Memory B cell (primary cell): ENCODE measurements around the gene MAGEB3.

Experiments
- ATAC-seq: fragments of 150-1000 bp; cut with Tn5 transposase; 2 replicates; pipeline ENCODE4 v1.10.0; 2021; ENCODE audit warnings: low read depth, mild to moderate bottlenecking, moderate library complexity
- DNase-seq, 2 donors: peaks; one replicate each; pipeline ENCODE4 v3.0.0; 2022; ENCODE audit warnings: low spot score in 2 of 2
- H3K27ac Mint-ChIP-seq: one replicate; pipeline ENCODE4 v1.8.0; 2022; ENCODE audit warnings: mild to moderate bottlenecking, moderate library complexity, mixed read lengths
- H3K27me3 Mint-ChIP-seq: one replicate; pipeline ENCODE4 v1.8.0; 2022; ENCODE audit warnings: mixed read lengths
- H3K36me3 Mint-ChIP-seq: one replicate; pipeline ENCODE4 v1.8.0; 2022; ENCODE audit warnings: mild to moderate bottlenecking, mixed read lengths
- H3K4me1 Mint-ChIP-seq: one replicate; pipeline ENCODE4 v1.8.0; 2022; ENCODE audit warnings: mixed read lengths
- H3K4me3 Mint-ChIP-seq: one replicate; pipeline ENCODE4 v1.8.0; 2022; ENCODE audit warnings: mild to moderate bottlenecking, moderate library complexity, mixed read lengths
- H3K9me3 Mint-ChIP-seq: one replicate; pipeline ENCODE4 v1.8.0; 2022; ENCODE audit warnings: mixed read lengths

MAGEB3 gene

DNA sequence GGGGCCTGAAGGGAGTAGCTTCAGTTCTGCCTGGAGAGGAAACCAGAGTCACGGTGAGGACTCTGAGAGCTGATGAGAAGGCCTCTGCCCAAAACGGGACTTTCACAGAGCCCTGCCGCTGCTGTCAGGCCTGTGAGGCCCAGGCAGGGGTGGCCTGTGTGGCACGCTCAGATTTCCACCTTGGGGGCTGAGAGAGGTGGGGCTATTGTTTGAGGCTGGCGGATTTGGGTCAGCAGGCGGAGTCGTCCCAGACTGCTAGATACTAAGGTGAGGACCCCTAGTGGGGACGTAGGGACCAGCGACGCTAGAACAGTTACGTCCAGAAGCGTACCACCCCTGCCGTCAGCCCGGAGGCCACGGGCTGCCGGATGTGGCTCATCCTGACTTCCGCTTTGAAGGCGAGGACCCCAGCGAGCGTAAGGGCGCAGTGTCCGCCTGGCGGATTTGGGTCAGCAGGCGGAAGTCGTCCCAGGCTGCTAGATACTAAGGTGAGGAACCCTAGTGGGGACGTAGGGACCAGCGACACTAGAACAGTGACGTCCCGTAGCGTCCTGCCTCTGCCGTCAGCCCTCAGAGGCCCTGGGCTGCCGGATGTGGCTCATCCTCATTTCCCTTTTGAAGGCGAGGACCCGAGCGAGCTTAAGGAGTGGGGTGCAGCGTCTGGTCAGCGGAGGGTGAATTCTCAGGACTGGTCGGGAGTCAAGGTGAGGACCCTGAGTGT lies 16.5 kb downstream of the MAGEB3 start, which contains the start of gene MAGEB1:
Gene MAGEB1 (plus strand): TSS at position 378 of the 721 bp plus-strand sequence. CDS start 3,348 bp downstream, outside the sequence.
- Mint-ChIP-seq H3K27me3 (no peaks in the 10 kb centered on the region), H3K36me3 (no peaks in the 10 kb centered on the region), H3K27ac (no peak within 1 kb of the TSS), H3K4me3 (no peak within 1 kb of the TSS), H3K4me1 (no peaks in the 10 kb centered on the region), H3K9me3 (no peaks in the 10 kb centered on the region)
- ATAC-seq: no peak
- DNase-seq: no peak

DNA sequence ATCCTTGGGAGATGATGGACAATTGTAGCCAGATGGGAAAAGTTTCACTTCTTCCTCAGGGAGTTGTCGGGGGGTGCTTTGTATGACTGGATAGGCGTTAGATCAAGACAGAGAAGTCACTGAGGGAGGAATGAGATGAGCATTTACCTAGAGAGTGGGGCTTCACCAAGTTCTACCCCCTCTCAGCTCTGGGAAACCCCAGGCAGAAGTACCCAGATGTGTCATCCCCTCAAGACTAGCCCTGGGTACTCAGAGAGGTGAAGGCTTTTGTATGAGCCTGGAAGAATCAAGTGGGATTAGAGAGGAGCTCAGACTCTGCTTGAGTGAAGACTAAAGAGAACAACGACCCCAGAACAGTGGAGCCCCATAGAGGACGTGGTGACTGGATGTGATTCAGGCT lies 18.4 kb downstream of the MAGEB3 start:
- no peak overlapping the region for H3K27ac Mint-ChIP-seq
- H3K36me3 Mint-ChIP-seq: no peaks in the 10 kb centered on the region
- no peak overlapping the region for H3K4me3 Mint-ChIP-seq
- H3K9me3 Mint-ChIP-seq: no peaks in the 10 kb centered on the region
- no peaks in the 10 kb centered on the region for H3K27me3 Mint-ChIP-seq
- DNase-seq: no peak
- ATAC-seq: no peak
- no peaks in the 10 kb centered on the region for H3K4me1 Mint-ChIP-seq

DNA sequence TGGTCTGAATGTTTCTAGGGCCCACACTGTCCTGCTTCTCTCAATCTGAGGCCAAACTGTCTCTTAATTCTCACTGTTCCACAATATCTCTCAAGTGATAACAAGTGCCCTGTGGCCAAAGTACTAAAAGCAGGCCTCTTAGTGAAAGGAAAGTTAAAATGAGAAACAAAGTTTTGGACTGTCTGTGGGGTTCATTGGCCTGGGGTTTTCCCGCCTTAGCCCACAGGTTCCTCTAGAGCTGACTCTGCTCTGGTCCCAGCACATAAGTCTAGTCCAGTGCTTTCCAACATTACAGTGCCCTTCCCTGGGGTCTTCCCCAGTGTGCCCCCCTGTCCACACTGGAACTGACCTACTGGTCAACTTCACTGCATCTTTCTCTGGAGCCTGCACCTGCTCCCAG lies 22.8 kb downstream of the MAGEB3 start:
- H3K27ac Mint-ChIP-seq: no peak overlapping the region
- H3K4me3 Mint-ChIP-seq: no peak overlapping the region
- H3K27me3 Mint-ChIP-seq: no peaks in the 10 kb centered on the region
- ATAC-seq (no peak), DNase-seq (no peak)
- no peaks in the 10 kb centered on the region for H3K4me1 Mint-ChIP-seq
- no peaks in the 10 kb centered on the region for H3K9me3 Mint-ChIP-seq
- no peaks in the 10 kb centered on the region for H3K36me3 Mint-ChIP-seq

DNA sequence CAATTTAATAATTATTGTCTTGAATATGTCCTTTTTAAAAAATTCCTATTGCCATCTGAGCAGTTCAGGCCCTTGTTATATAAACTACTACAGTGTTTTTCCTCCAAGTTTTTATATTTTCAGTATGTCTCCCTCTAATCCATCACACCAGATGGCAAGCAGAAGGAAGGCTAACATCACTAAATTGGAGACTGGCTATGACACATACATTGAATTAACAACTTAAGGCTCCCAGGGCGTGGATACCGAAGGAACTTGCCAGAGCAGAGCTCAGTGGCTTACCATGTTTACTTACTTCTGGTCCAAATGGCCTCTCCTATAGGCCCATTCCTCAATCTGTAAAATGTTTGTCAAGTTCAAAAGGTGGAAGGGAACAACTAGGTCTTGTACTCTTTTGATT lies 29.5 kb downstream of the MAGEB3 start:
- DNase-seq (no peak), ATAC-seq (no peak)
- H3K9me3 Mint-ChIP-seq: no peaks in the 10 kb centered on the region
- H3K4me1 Mint-ChIP-seq: no peaks in the 10 kb centered on the region
- H3K36me3 Mint-ChIP-seq: no peaks in the 10 kb centered on the region
- H3K27ac Mint-ChIP-seq: no peak overlapping the region
- no peaks in the 10 kb centered on the region for H3K27me3 Mint-ChIP-seq
- H3K4me3 Mint-ChIP-seq: no peak overlapping the region

DNA sequence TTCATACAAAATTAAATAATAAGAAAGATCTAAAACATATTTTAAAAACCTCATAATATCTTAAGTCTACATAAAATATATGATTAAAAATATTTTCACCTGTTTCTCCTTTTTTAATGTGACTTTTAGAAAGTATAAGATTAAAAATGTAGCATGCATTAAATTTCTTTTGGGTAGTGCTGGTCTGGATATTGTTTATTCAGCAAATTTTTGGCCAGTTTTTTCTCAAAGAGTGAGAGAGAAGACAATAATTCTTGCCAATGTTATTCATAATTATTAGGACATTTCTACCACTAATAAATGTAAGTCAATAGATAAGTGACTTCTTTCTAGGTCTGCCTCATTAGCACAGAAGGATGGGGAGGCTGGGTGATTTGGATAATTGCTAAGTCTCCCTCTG lies 30.6 kb downstream of the MAGEB3 start:
- H3K9me3 Mint-ChIP-seq: no peaks in the 10 kb centered on the region
- H3K36me3 Mint-ChIP-seq: no peaks in the 10 kb centered on the region
- ATAC-seq (no peak), DNase-seq (no peak)
- no peaks in the 10 kb centered on the region for H3K4me1 Mint-ChIP-seq
- peaks cover 2% of the 10 kb centered on the region for H3K27me3 Mint-ChIP-seq
- no peak overlapping the region for H3K27ac Mint-ChIP-seq
- no peak overlapping the region for H3K4me3 Mint-ChIP-seq

DNA sequence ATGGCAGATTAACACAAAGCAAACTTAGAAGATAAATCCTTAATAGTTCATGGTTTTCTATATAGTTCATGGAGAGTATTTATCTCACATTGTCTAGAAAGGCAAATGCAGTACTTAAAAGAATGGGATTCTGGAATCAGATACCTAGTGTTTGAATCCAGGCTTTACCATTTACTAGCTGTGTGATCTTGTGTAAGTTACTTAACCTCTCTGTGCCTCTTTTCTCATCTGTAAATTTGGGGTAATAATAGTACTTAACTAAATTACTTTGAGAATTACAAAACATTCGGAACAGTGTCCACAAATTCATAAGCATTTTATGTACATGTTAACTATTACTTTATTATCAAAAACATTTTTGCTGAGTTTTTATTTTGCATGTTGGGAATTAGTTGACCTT lies 32.3 kb downstream of the MAGEB3 start:
- ATAC-seq (no peak), DNase-seq (no peak)
- Mint-ChIP-seq H3K27me3 (peaks cover 2% of the 10 kb centered on the region), H3K4me3 (no peak overlapping the region), H3K9me3 (no peaks in the 10 kb centered on the region), H3K36me3 (no peaks in the 10 kb centered on the region), H3K4me1 (no peaks in the 10 kb centered on the region), H3K27ac (no peak overlapping the region)

DNA sequence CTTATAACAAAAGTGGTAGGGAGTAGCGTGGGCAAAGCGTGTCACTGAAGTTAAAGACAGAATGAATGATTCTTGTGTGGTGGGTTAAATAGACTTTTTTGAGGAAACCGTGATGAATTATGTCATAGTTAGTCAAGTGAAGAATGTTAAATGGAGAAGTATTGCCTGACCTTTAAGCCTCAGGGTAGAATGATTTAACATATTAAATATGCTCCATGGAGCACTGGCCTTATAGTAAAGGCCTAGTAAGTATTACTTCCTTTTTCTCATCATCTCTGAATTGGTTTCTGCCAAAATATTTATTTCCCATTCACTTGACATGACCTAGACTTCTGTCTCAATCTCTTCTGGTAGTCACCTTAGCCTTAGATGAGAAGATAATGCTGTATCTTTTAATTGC lies 40.2 kb downstream of the MAGEB3 start:
- DNase-seq: no peak
- Mint-ChIP-seq H3K4me1 (no peaks in the 10 kb centered on the region), H3K36me3 (no peaks in the 10 kb centered on the region), H3K27ac (no peak overlapping the region), H3K4me3 (no peak overlapping the region), H3K9me3 (peaks cover 2% of the 10 kb centered on the region), H3K27me3 (no peaks in the 10 kb centered on the region)
- no peak for ATAC-seq

DNA sequence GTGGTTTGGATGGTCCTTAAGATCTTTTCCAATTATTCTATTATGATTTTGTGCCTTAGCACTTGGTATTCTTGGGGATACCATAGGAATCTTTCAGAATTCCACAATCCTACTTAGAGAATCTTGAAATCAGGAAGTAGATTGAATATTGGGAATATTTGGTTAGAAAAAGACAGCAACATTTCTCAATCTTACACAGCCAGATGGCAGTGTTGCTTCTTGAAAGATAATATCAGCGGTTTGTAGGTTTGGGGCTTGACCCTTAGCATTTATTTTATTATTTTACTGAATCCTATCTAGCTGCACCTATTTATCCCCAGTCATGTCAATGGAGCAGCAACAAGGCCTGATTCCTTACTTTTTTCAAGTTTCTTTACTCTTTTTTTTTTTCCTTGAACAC lies 45.0 kb downstream of the MAGEB3 start:
- Mint-ChIP-seq H3K9me3 (no peaks in the 10 kb centered on the region), H3K4me1 (no peaks in the 10 kb centered on the region), H3K4me3 (no peak overlapping the region), H3K27me3 (no peaks in the 10 kb centered on the region), H3K27ac (no peak overlapping the region), H3K36me3 (no peaks in the 10 kb centered on the region)
- ATAC-seq (no peak), DNase-seq (no peak)

DNA sequence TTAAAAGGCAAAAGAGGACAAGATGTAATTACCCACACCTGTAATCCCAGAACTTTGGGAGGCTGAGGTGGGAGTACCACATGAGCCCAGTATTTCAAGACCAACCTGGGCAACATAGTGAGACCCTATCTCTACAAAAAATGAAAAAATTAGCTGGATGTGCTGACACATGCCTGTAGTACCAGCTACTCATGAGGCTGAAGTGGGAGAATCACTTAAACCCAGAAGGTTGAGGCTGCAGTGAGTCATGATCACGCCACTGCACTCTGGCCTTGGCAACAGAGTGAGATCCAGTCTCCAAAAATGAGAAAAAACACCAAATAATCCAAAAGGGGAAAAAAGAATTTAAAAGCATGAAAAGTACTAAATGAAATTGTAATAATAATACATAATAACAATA lies 47.9 kb downstream of the MAGEB3 start:
- H3K27ac Mint-ChIP-seq: no peak overlapping the region
- DNase-seq (no peak), ATAC-seq (no peak)
- no peaks in the 10 kb centered on the region for H3K36me3 Mint-ChIP-seq
- H3K27me3 Mint-ChIP-seq: no peaks in the 10 kb centered on the region
- no peaks in the 10 kb centered on the region for H3K9me3 Mint-ChIP-seq
- H3K4me3 Mint-ChIP-seq: no peak overlapping the region
- H3K4me1 Mint-ChIP-seq: no peaks in the 10 kb centered on the region

DNA sequence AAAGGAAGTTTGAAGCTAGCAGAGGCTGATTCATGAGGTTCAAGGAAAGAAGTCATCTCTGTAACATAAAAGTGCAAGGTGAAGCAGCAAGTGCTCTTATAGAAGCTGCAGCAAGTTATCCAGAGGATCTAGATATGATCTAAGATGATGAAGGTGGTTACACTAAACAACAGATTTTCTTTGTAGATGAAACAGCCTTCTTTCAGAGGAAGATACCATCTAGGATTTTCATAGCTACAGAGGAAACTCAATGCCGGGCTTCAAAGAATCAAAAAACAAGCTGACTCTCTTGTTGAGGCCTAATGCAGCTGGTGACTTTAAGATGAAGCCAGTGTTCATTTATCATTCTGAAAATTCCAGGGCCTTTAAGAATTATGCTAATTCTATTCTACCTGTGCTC lies 50.0 kb downstream of the MAGEB3 start:
- H3K27ac Mint-ChIP-seq: no peak overlapping the region
- no peak for DNase-seq
- no peaks in the 10 kb centered on the region for H3K36me3 Mint-ChIP-seq
- no peak overlapping the region for H3K4me3 Mint-ChIP-seq
- H3K4me1 Mint-ChIP-seq: no peaks in the 10 kb centered on the region
- ATAC-seq: no peak
- no peaks in the 10 kb centered on the region for H3K9me3 Mint-ChIP-seq
- no peaks in the 10 kb centered on the region for H3K27me3 Mint-ChIP-seq

DNA sequence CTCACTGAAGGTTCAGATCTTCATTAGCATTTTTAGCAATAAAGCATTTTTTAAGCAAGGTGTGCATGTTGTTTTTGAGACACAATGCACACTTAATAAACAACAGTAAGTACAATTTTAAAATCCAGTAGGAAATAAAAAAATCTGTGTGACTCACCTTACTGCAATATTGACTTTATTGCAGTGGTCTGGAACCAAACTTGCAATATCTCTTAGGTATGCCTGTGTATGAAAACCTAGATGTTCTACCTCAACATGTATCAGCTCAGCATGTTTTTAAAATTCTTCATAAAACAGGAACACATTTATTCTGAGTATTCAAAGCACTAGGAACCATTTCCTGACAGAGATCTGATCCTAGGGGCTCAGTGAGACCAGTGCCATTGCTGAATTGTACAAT lies 52.1 kb downstream of the MAGEB3 start:
- Mint-ChIP-seq H3K9me3 (no peaks in the 10 kb centered on the region), H3K4me3 (no peak overlapping the region), H3K36me3 (no peaks in the 10 kb centered on the region), H3K27me3 (no peaks in the 10 kb centered on the region), H3K27ac (no peak overlapping the region), H3K4me1 (no peaks in the 10 kb centered on the region)
- ATAC-seq (no peak), DNase-seq (no peak)

DNA sequence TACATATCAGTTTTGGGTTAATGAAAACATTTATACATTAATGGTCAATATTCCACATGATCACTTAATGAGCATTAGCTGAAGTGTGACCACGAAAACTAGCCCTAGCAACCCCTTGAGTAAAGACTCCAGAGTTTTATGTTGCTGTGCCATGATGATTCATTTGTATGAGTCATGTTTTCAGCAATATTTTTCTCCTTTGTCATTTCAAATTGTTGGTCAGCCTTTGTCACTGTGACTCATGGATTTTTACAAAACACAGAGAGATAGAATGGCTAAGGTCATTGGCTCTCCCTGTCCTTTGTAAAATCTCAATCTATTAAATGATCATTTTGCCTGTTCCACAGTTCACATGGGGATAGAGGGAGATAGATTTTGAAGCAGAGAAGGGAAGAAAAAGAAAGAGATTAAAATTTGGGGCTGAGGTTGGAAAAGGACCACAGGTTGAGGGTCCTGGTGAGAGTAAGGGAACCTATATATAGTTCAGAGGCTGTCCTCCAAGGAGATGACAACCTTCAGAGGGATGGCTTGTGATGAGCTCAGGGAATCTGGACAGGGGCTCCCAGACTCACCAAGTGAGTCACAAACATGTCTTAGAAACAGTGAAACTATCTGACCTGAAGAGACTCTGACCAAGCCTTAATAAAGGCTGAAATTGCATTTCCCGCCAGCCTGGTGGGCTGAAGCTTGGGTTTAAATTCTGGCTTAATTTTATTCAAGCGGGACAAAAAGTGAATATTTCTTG lies 53.2 kb downstream of the MAGEB3 start:
- Mint-ChIP-seq H3K27me3 (no peaks in the 10 kb centered on the region), H3K27ac (no peak overlapping the region), H3K4me1 (no peaks in the 10 kb centered on the region), H3K9me3 (no peaks in the 10 kb centered on the region), H3K36me3 (no peaks in the 10 kb centered on the region), H3K4me3 (no peak overlapping the region)
- DNase-seq: no peak
- ATAC-seq: no peak
